Heart right ventricle (tissue), 16 donors: ENCODE data around the gene CCDC27. TPM values are rescaled to one million over a fixed set of nuclear protein-coding genes. Genes with fewer than 3 reads are reported as not detected.
A peak's percentile ranks its signal among the peaks of the same experiment; 100 is the strongest.

Source experiments
- ATAC-seq, 8 donors: fragments of 200-7000 bp; cut with Tn5 transposase; one replicate each; pipeline ENCODE4 v1.9.1; 2020; ENCODE audit warnings: mild to moderate bottlenecking in 8 of 8, moderate library complexity in 8 of 8, moderate number of reproducible peaks in 1 of 8
- DNase-seq, 2 donors: peaks; one replicate each; pipeline ENCODE4 v3.0.0-alpha.2; 2020
- H3K27ac ChIP-seq, 10 donors: fragments of 200-600 bp; sonication (generic) in 2 of 10; one replicate each; pipeline versions ENCODE4 v1.5.0 to v1.8.0; 2020 to 2022; ENCODE audit warnings: mild to moderate bottlenecking in 3 of 10
- H3K27me3 ChIP-seq, 7 donors: fragments of 200-600 bp; one replicate each; pipeline ENCODE4 v1.8.0; 2021 to 2022; ENCODE audit warnings: mild to moderate bottlenecking in 2 of 7
- H3K36me3 ChIP-seq, 9 donors: fragments of 200-600 bp; sonication (generic) in 1 of 9; one replicate each; pipeline versions ENCODE4 v1.5.0 to v1.8.0; 2020 to 2022; ENCODE audit warnings: mild to moderate bottlenecking in 2 of 9
- H3K4me1 ChIP-seq, 9 donors: fragments of 200-600 bp; sonication (generic) in 1 of 9; one replicate each; pipeline versions ENCODE4 v1.5.0 to v1.8.0; 2020 to 2022; ENCODE audit warnings: mild to moderate bottlenecking in 4 of 9
- H3K4me3 ChIP-seq, 10 donors: fragments of 200-600 bp; sonication (generic) in 2 of 10; one replicate each; pipeline versions ENCODE4 v1.5.0 to v1.8.0; 2020 to 2022; ENCODE audit warnings: mild to moderate bottlenecking in 7 of 10, moderate library complexity in 2 of 10
- H3K9me3 ChIP-seq, 11 donors: fragments of 200-600 bp in 10 of 11; sonication (generic) in 2 of 11; one replicate each; pipeline versions ENCODE4 v1.5.0 to v1.8.0; 2013 to 2022; ENCODE audit warnings: mild to moderate bottlenecking in 2 of 11, control low read depth in 1 of 11, moderate library complexity in 1 of 11
- WGBS, 2 donors: extraction: QIAGEN DNeasy Blood & Tissue Kit; methylation state at CpG; one replicate each; pipeline ENCODE4 v1.1.7; 2013; ENCODE audit warnings: inconsistent platforms in 1 of 2; 5-methylcytosine and 5-hydroxymethylcytosine counted together
- intact Hi-C, 10 donors: fragments of 100-400 bp; cut with DNase I; formaldehyde crosslinking; loops; one replicate each; pipeline versions ENCODE4 v1.11.1 to v1.14.2; 2022
- polyA plus RNA-seq, 2 donors: library from polyadenylated mRNA; stranded (reverse); fragments of 200-250 nt; gene quantifications; one replicate each; pipeline ENCODE4 v1.2.3, GENCODE V29; 2013
- total RNA-seq, 10 donors: library from RNA; stranded (reverse); fragmentation: NEBNext Ultra II Directional in 3 of 10; extraction: Animal tissue kit (Norgen Biotek cat#: 25700) in 3 of 10; gene quantifications; one replicate each; pipeline versions ENCODE4 v1.2.1 to v1.2.4, GENCODE V29; 2021 to 2023
- TF ChIP-seq, protein P1 (sequence below), 9 donors: fragments of 200-600 bp; sonication (generic) in 2 of 9; IDR thresholded peaks; one replicate each; pipeline versions ENCODE4 v1.5.0 to v1.8.0; 2021 to 2022; ENCODE audit warnings: antibody characterized with exemption in 9 of 9, mild to moderate bottlenecking in 5 of 9, moderate library complexity in 1 of 9
- donor health status: Arrhythmogenic right ventricular cardiomyopathy.
- donor health status: ischemic (EF 13 %, LVEDD 7.1; RV severe dilation, severe dysfunction).
- donor health status: healthy with polysubstance abuse.
- donor health status: DM: no; HTN: yes; CAD: no.
- donor health status: DM: no; HTN: no; CAD: no.
- donor health status: ischemic (EF 25% LVEDD 6.9; RV normal size, moderate dysfunction).
- donor health status: ischemic (EF 25% LVEDD 5.7; RV mildly dilated, moderate dysfunction).
- donor health status: healthy.
- donor health status: DM: yes; HTN: yes; CAD: no.
- donor health status: Ischemic cardiomyopathy.
- donor health status: ischemic (EF 35%, LVEDD 5.7; RV mildly dilated, moderate dysfunction).
- donor health status: nonischemic (EF 11% LVEDD 7.7; RV severe dilation, severe dysfunction).
- donor health status: DM: yes; HTN: yes; CAD: no.
- donor health status: PGD.
- donor health status: ischemic (EF 29% LVEDD 5.4; RV normal size, mild dysfunction).
- donor health status: nonischemic (EF 23%, LVEDD 6.1; RV moderate dilation, normal function).

Gene CCDC27
- total and polyA plus RNA-seq, 12 donors = 0.03 TPM; not detected in 11

- DNase-seq (peak in 1 of 2 donors; percentile 6), ATAC-seq (no peak)
- peaks cover 0 to 38% (median 15%) of the 10 kb centered on the region in 7 donors for H3K27me3 ChIP-seq
- TF ChIP-seq, protein P1, sequence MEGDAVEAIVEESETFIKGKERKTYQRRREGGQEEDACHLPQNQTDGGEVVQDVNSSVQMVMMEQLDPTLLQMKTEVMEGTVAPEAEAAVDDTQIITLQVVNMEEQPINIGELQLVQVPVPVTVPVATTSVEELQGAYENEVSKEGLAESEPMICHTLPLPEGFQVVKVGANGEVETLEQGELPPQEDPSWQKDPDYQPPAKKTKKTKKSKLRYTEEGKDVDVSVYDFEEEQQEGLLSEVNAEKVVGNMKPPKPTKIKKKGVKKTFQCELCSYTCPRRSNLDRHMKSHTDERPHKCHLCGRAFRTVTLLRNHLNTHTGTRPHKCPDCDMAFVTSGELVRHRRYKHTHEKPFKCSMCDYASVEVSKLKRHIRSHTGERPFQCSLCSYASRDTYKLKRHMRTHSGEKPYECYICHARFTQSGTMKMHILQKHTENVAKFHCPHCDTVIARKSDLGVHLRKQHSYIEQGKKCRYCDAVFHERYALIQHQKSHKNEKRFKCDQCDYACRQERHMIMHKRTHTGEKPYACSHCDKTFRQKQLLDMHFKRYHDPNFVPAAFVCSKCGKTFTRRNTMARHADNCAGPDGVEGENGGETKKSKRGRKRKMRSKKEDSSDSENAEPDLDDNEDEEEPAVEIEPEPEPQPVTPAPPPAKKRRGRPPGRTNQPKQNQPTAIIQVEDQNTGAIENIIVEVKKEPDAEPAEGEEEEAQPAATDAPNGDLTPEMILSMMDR (IDR thresholded peaks at IDR 0.05) = no peak
- no peaks in the 10 kb centered on the region for H3K9me3 ChIP-seq
- peaks cover 0 to 6% (median 0%) of the 10 kb centered on the region in 9 donors for H3K36me3 ChIP-seq
- no peak overlapping the region for H3K4me3 ChIP-seq
- WGBS, 2 donors = 83 to 84% methylated on average over 32 of the region's 32 CpGs
- peaks cover 0 to 30% (median 11%) of the 10 kb centered on the region in 9 donors for H3K4me1 ChIP-seq
- intact Hi-C loops = loop anchor here in 4 of 10 donors (5.0 to 10.0 kb wide), 4 partner anchors 165 to 275 kb away; partner anchors contain the start of gene ARHGEF16 (in 1 of the 4)
- no peak overlapping the region for H3K27ac ChIP-seq
Observed at GRCh38 chr1:3729594-3730542, 22.4 kb upstream of the CCDC27 start.

- ATAC-seq (no peak), DNase-seq (peak in 1 of 2 donors; percentile 8)
- Histone ChIP-seq H3K4me3 (no peak overlapping the region), H3K9me3 (no peaks in the 10 kb centered on the region), H3K36me3 (peaks cover 0 to 12% (median 0%) of the 10 kb centered on the region in 9 donors), H3K4me1 (peaks cover 0 to 34% (median 11%) of the 10 kb centered on the region in 9 donors), H3K27me3 (peaks cover 0 to 38% (median 15%) of the 10 kb centered on the region in 7 donors), H3K27ac (no peak overlapping the region)
- intact Hi-C loops = no loop called here
- 86 to 87% methylated on average over 25 of the region's 25 CpGs for WGBS, 2 donors
- TF ChIP-seq, protein P1 (IDR thresholded peaks at IDR 0.05) = no peak
Observed at GRCh38 chr1:3730543-3731247, 21.6 kb upstream of the CCDC27 start.

GRCh38 chr1:3731583-3732433 is 20.4 kb upstream of the CCDC27 start:
- whole genome bisulfite sequencing, 2 donors = 48 to 52% methylated on average over 25 of the region's 25 CpGs
- peaks cover 0 to 23% (median 0%) of the 10 kb centered on the region in 9 donors for H3K36me3 ChIP-seq
- intact Hi-C loops = no loop called here
- H3K27ac ChIP-seq = no peak overlapping the region
- no peak overlapping the region for H3K4me3 ChIP-seq
- DNase-seq (peak in 1 of 2 donors; percentile 18), ATAC-seq (peak in 1 of 8 donors; percentile 8)
- TF ChIP-seq, protein P1 (IDR thresholded peaks at IDR 0.05) = no peak
- H3K27me3 ChIP-seq = peaks cover 0 to 38% (median 15%) of the 10 kb centered on the region in 7 donors
- no peaks in the 10 kb centered on the region for H3K9me3 ChIP-seq
- peaks cover 0 to 34% (median 11%) of the 10 kb centered on the region in 9 donors for H3K4me1 ChIP-seq
